WTC11 (cell line): Measurements from ENCODE around the gene CNTNAP2. TPM values are rescaled to one million over a fixed set of nuclear protein-coding genes. Genes with fewer than 3 reads are reported as not detected.

Experiments
- ATAC-seq: fragments of 200-7000 bp; cut with Tn5 transposase; 2 replicates; pipeline ENCODE4 v1.10.0; 2021; ENCODE audit warnings: mild to moderate bottlenecking, moderate library complexity
- CTCF ChIA-PET: fragments of 300-600 bp; sonication (Branson Sonifier 250); formaldehyde crosslinking; loops from one replicate; lab custom pipeline; 2021; ENCODE audit warnings: antibody characterized with exemption; lab: Charles Lee
- POLR2A ChIA-PET: fragments of 350-600 bp; sonication (Branson Sonifier 250); formaldehyde crosslinking; loops from one replicate; lab custom pipeline; 2021; ENCODE audit warnings: antibody characterized with exemption; lab: Charles Lee
- DNase-seq: peaks from one replicate; pipeline ENCODE4 v3.0.0; 2021; ENCODE audit warnings: low spot score
- H3K27ac Mint-ChIP-seq: 2 replicates; pipeline ENCODE4 v1.8.0; 2021; ENCODE audit warnings: mixed read lengths
- H3K27me3 Mint-ChIP-seq: 2 replicates; pipeline ENCODE4 v1.8.0; 2021; ENCODE audit warnings: low read depth, mild to moderate bottlenecking, moderate library complexity, mixed read lengths
- H3K36me3 Mint-ChIP-seq: 2 replicates; pipeline ENCODE4 v1.8.0; 2021; ENCODE audit warnings: mixed read lengths
- H3K4me1 Mint-ChIP-seq: 2 replicates; pipeline ENCODE4 v1.8.0; 2022; ENCODE audit warnings: mixed read lengths
- H3K4me3 Mint-ChIP-seq: 2 replicates; pipeline ENCODE4 v1.8.0; 2021; ENCODE audit warnings: mild to moderate bottlenecking, moderate library complexity, mixed read lengths
- H3K9me3 Mint-ChIP-seq: 2 replicates; pipeline ENCODE4 v1.8.0; 2021; ENCODE audit warnings: mixed read lengths
- ARID4B ChIP-seq: sonication (generic); formaldehyde crosslinking; IDR thresholded peaks from 2 replicates; pipeline ENCODE4 v1.8.0; 2023; ENCODE audit warnings: missing genetic modification reagents, mild to moderate bottlenecking, borderline replicate concordance
- ATF3 ChIP-seq: sonication (generic); formaldehyde crosslinking; conservative IDR thresholded peaks from 2 replicates; pipeline ENCODE4 v1.8.1; 2022; ENCODE audit warnings: mild to moderate bottlenecking, missing genetic modification reagents
- CTCF ChIP-seq: fragments of 200-600 bp; IDR thresholded peaks from 2 replicates; pipeline ENCODE4 v1.8.0; 2022; ENCODE audit warnings: antibody characterized with exemption
- E2F1 ChIP-seq: sonication (generic); formaldehyde crosslinking; IDR thresholded peaks from 2 replicates; pipeline ENCODE4 v1.8.0; 2022; ENCODE audit warnings: mild to moderate bottlenecking, missing genetic modification reagents
- E2F5 ChIP-seq: sonication (generic); formaldehyde crosslinking; IDR thresholded peaks from 2 replicates; pipeline ENCODE4 v1.8.1; 2022; ENCODE audit warnings: mild to moderate bottlenecking, moderate library complexity, missing genetic modification reagents
- ESRRA ChIP-seq: sonication (generic); formaldehyde crosslinking; IDR thresholded peaks from 2 replicates; pipeline ENCODE4 v1.8.1; 2022; ENCODE audit warnings: mild to moderate bottlenecking, missing genetic modification reagents, borderline replicate concordance
- GRHL2 ChIP-seq: fragments of 250-450 bp; sonication (Bioruptor Pico); IDR thresholded peaks from 2 replicates; pipeline ENCODE4 v1.8.0; 2022; ENCODE audit warnings: mild to moderate bottlenecking, moderate library complexity; ENCODE audit not compliant: insufficient replicate concordance, severe bottlenecking
- MAX ChIP-seq: sonication (generic); formaldehyde crosslinking; IDR thresholded peaks from 2 replicates; pipeline ENCODE4 v1.8.0; 2022; ENCODE audit warnings: mild to moderate bottlenecking, missing genetic modification reagents
- MXD4 ChIP-seq: fragments of 250-450 bp; sonication (Bioruptor Pico); IDR thresholded peaks from 2 replicates; pipeline ENCODE4 v1.8.0; 2021; ENCODE audit warnings: mild to moderate bottlenecking, moderate library complexity, borderline replicate concordance
- OVOL2 ChIP-seq: fragments of 250-450 bp; sonication (Bioruptor Pico); IDR thresholded peaks from 2 replicates; pipeline ENCODE4 v1.9.0; 2021; ENCODE audit warnings: mild to moderate bottlenecking, borderline replicate concordance
- SMAD3 ChIP-seq: sonication (generic); formaldehyde crosslinking; IDR thresholded peaks from 2 replicates; pipeline ENCODE4 v1.8.0; 2022; ENCODE audit warnings: missing genetic modification reagents, mild to moderate bottlenecking, borderline replicate concordance
- USF1 ChIP-seq: sonication (generic); formaldehyde crosslinking; IDR thresholded peaks from 2 replicates; pipeline ENCODE4 v1.8.0; 2022; ENCODE audit warnings: mild to moderate bottlenecking, missing genetic modification reagents
- ZMAT4 ChIP-seq: fragments of 250-450 bp; sonication (Bioruptor Pico); IDR thresholded peaks from 2 replicates; pipeline ENCODE4 v1.9.0; 2021; ENCODE audit warnings: mild to moderate bottlenecking
- ZNF219 ChIP-seq: sonication (generic); formaldehyde crosslinking; IDR thresholded peaks from 2 replicates; pipeline ENCODE4 v1.8.0; 2023; ENCODE audit warnings: missing genetic modification reagents, mild to moderate bottlenecking, borderline replicate concordance
- ZNF263 ChIP-seq: sonication (generic); formaldehyde crosslinking; IDR thresholded peaks from 2 replicates; pipeline ENCODE4 v1.8.1; 2022; ENCODE audit warnings: low read depth, mild to moderate bottlenecking, moderate library complexity, missing genetic modification reagents
- ZNF281 ChIP-seq: sonication (generic); formaldehyde crosslinking; IDR thresholded peaks from 2 replicates; pipeline ENCODE4 v1.8.0; 2023; ENCODE audit warnings: mild to moderate bottlenecking, missing genetic modification reagents
- total RNA-seq: library from RNA; stranded (reverse); gene quantifications from 3 replicates; pipeline ENCODE4 v1.2.3, GENCODE V29; 2021

The CNTNAP2 gene
- total RNA-seq, 1 experiment from 2014 or later, result 63.8 TPM

- Mint-ChIP-seq H3K27me3 (no peaks in the 10 kb centered on the region), H3K4me1 (no peaks in the 10 kb centered on the region), H3K36me3 (peaks cover 4% of the 10 kb centered on the region; the same call in 1 of the 2 replicates), H3K9me3 (peaks cover 14% of the 10 kb centered on the region), H3K27ac (no peak overlapping the region), H3K4me3 (no peak overlapping the region)
- no peak for ATAC-seq
- TF ChIP-seq USF1 (CRISPR knock-in tag), result no peak
- no peak for TF ChIP-seq ZMAT4 (CRISPR knock-in tag)
- no peak for TF ChIP-seq ZNF263 (CRISPR knock-in tag)
- TF ChIP-seq OVOL2, result no peak
- no peak for TF ChIP-seq MAX (CRISPR knock-in tag)
- TF ChIP-seq GRHL2 (CRISPR knock-in tag), result no peak
- no peak for TF ChIP-seq ESRRA
- no peak for TF ChIP-seq ARID4B (CRISPR knock-in tag)
- no peak for TF ChIP-seq CTCF
- no peak for TF ChIP-seq ZNF281 (CRISPR knock-in tag)
- no peak for TF ChIP-seq E2F1 (CRISPR knock-in tag)
- TF ChIP-seq ATF3 (CRISPR knock-in tag), result no peak
- no peak for TF ChIP-seq MXD4
- no peak for TF ChIP-seq E2F5 (CRISPR knock-in tag)
- TF ChIP-seq ZNF219 (CRISPR knock-in tag), result no peak
- TF ChIP-seq SMAD3 (CRISPR knock-in tag), result no peak
- CTCF ChIA-PET, result no interaction called here
- DNase-seq, result no peak
- POLR2A ChIA-PET, result no interaction called here
Measured at GRCh38 chr7:147810269-147810668, 1693.7 kb downstream of the CNTNAP2 start.
